Testis (tissue), 3 donors: Measurements from ENCODE around the gene TBC1D5. TPM values are rescaled to one million over a fixed set of nuclear protein-coding genes. Genes with fewer than 3 reads are reported as not detected.

Experiments
- DNase-seq: peaks from one replicate; pipeline ENCODE4 v3.0.0-alpha.2; 2019
- H3K27ac ChIP-seq, 2 donors: fragments of 200-600 bp; sonication (generic); one replicate each; pipeline ENCODE4 v1.5.1; 2019
- H3K27me3 ChIP-seq: fragments of 200-600 bp; sonication (generic); one replicate; pipeline ENCODE4 v1.5.1; 2019
- H3K36me3 ChIP-seq: fragments of 200-600 bp; sonication (generic); one replicate; pipeline ENCODE4 v1.5.1; 2017; ENCODE audit warnings: low read depth; ENCODE audit errors: missing control alignments
- H3K4me1 ChIP-seq: fragments of 200-600 bp; sonication (generic); one replicate; pipeline ENCODE4 v1.5.1; 2019
- H3K4me3 ChIP-seq, 2 donors: fragments of 200-600 bp; sonication (generic); one replicate each; pipeline ENCODE4 v1.5.1; 2017 to 2019
- H3K9me3 ChIP-seq: fragments of 200-600 bp; sonication (generic); one replicate; pipeline ENCODE4 v1.5.1; 2017
- POLR2A ChIP-seq: fragments of 450-650 bp; IDR thresholded peaks from one replicate; pipeline ENCODE4 v1.6.1; 2017; ENCODE audit warnings: antibody characterized with exemption, mild to moderate bottlenecking, moderate library complexity
- WGBS, 2 donors: methylation state at CpG; one replicate each; pipeline ENCODE4 v1.1.5; 2018; 5-methylcytosine and 5-hydroxymethylcytosine counted together
- intact Hi-C: fragments of 100-400 bp; cut with DNase I; formaldehyde crosslinking; loops from one replicate; pipeline ENCODE4 v1.15.1; 2023; ENCODE audit warnings: low total_unique reads
- polyA plus RNA-seq: library from polyadenylated mRNA; stranded (reverse); fragments of 350-450 nt; fragmentation: Illumina TruSeq; extraction: RNeasy Lipid Tissue Mini Kit (QIAGEN cat#74804); gene quantifications from one replicate; pipeline ENCODE4 v1.2.3, GENCODE V29; 2014; ENCODE audit warnings: low read depth, low replicate concordance; ENCODE audit not compliant: insufficient read depth
- total RNA-seq, 2 donors: library from RNA; depleted of rRNA; stranded (reverse); fragments of >200 nt; gene quantifications; one replicate each; pipeline ENCODE4 v1.2.3, GENCODE V29; 2016
- TF ChIP-seq, protein P1 (sequence below), 3 experiments: fragments of 450-650 bp in 2 of 3; fragments of 200-600 bp in 1 of 3; sonication (generic) in 1 of 3; IDR thresholded peaks; one replicate each; pipeline ENCODE4 v1.5.1; 2016 to 2019; ENCODE audit warnings: antibody characterized with exemption in 3 of 3, mild to moderate bottlenecking in 2 of 3, moderate library complexity in 1 of 3

TBC1D5 gene
- total and polyA plus RNA-seq, 3 donors from 2014 or later = 47.8 to 98.1 (median 95.4) TPM

DNA sequence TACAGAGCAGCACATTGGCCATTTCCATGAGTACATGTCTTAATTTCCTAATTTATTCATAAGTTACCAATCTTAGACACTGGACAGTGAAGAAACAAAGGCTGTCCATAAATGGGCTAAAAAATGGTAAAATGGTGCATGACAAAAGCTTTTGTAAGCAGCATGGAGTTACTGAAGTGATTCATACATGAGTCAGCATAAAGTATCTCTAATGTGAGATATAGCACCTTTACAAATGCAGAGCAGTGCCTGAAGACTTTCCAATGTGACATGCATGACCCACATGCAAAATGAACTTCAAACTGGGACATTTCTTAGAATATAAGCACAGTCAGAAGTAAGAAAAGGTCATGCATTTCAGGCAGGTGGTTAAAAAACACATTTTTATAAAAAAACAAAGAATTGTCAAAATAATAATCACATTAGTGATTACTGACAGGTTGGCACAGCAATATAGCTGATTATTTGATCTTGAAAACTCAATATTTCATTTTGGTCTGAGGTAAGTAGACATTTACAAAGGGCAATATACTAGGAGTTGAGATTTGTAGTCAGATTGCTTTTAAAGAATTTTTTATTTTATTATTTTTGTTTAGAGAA is 558.4 kb downstream of the TBC1D5 start:
- TF ChIP-seq, protein P1, sequence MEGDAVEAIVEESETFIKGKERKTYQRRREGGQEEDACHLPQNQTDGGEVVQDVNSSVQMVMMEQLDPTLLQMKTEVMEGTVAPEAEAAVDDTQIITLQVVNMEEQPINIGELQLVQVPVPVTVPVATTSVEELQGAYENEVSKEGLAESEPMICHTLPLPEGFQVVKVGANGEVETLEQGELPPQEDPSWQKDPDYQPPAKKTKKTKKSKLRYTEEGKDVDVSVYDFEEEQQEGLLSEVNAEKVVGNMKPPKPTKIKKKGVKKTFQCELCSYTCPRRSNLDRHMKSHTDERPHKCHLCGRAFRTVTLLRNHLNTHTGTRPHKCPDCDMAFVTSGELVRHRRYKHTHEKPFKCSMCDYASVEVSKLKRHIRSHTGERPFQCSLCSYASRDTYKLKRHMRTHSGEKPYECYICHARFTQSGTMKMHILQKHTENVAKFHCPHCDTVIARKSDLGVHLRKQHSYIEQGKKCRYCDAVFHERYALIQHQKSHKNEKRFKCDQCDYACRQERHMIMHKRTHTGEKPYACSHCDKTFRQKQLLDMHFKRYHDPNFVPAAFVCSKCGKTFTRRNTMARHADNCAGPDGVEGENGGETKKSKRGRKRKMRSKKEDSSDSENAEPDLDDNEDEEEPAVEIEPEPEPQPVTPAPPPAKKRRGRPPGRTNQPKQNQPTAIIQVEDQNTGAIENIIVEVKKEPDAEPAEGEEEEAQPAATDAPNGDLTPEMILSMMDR (IDR thresholded peaks at IDR 0.05) = no peak
- TF ChIP-seq POLR2A = no peak
- H3K27me3 ChIP-seq = no peaks in the 10 kb centered on the region
- H3K27ac ChIP-seq = no peak overlapping the region
- no peaks in the 10 kb centered on the region for H3K4me1 ChIP-seq
- no peaks in the 10 kb centered on the region for H3K9me3 ChIP-seq
- intact Hi-C loops = no loop called here
- H3K4me3 ChIP-seq = no peak overlapping the region
- H3K36me3 ChIP-seq = no peaks in the 10 kb centered on the region
- no peak for DNase-seq

DNA sequence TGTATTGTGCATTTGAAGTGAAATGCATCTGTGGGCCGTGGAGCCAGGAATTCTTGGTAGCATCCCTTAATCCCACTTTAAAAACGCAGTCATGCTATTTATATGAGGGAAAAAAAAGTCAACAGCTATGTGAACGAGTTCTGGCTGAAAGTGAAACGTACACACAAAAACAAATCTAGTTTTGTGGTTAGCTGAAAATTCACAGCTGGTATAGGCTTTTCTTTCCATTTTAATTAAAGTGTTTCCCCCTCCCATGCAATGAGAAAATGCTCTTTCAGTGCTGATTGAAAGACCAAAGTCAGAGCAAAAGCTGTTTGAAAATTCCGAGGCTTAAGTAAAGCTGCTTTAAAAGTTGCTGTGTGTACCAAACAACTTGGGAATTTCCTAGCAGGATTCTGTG is 560.3 kb downstream of the TBC1D5 start:
- intact Hi-C loops = no loop called here
- no peaks in the 10 kb centered on the region for H3K27me3 ChIP-seq
- H3K4me3 ChIP-seq = no peak overlapping the region
- H3K9me3 ChIP-seq = no peaks in the 10 kb centered on the region
- no peak for DNase-seq
- no peaks in the 10 kb centered on the region for H3K36me3 ChIP-seq
- 45 to 59% methylated on average over 5 of the region's 5 CpGs for WGBS, 2 donors
- no peaks in the 10 kb centered on the region for H3K4me1 ChIP-seq
- H3K27ac ChIP-seq = no peak overlapping the region
- TF ChIP-seq, protein P1 (IDR thresholded peaks at IDR 0.05) = no peak
- TF ChIP-seq POLR2A = no peak

GRCh38 chr3:17181413-17181907 is 561.0 kb downstream of the TBC1D5 start:
- intact Hi-C loops = no loop called here
- 90 to 100% methylated on average over 2 of the region's 2 CpGs for WGBS, 2 donors
- Histone ChIP-seq H3K4me1 (no peaks in the 10 kb centered on the region), H3K27me3 (no peaks in the 10 kb centered on the region), H3K27ac (no peak overlapping the region), H3K36me3 (no peaks in the 10 kb centered on the region), H3K4me3 (no peak overlapping the region), H3K9me3 (no peaks in the 10 kb centered on the region)
- DNase-seq = no peak
- TF ChIP-seq, protein P1 (IDR thresholded peaks at IDR 0.05) = no peak
- TF ChIP-seq POLR2A = no peak

DNA sequence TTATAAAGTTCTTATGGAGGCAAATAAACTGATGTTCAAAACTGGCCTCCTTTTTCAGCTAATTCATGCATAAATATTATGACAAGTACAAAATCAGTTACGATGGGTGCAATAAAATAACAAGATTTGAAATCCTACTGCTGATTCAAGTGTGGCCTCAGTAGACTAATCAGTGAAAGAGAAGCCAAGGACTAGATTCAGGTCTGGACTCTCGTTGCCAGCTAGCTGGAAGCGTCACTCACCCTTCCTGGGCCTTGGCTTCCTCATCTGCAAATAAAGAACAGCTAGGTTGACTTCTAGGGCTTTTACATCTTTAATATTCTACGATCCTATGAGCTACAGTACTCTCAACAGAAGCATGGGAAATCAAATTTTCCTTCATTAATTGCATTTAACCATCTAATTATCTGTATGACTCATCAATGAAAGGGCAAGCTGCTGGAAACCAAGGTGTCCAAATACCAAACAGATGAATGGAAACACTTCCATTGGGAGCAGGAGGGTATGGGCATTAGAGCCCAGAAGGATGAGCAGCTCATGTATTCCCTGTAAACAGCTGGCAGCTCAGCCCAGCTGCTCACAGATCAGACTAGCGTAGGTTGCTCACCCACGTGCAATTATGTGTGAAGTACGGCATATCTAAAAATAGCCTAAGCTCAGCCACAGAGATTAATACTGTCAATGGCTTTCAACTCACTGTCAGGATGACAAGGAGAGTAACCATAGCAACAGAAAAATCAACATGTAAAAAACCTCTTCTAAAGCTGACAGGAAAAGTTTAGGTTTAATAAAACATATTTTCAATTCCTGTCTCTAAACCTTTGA is 562.8 kb downstream of the TBC1D5 start:
- no peaks in the 10 kb centered on the region for H3K36me3 ChIP-seq
- no peak overlapping the region for H3K27ac ChIP-seq
- H3K4me1 ChIP-seq = no peaks in the 10 kb centered on the region
- 80 to 90% methylated on average over 7 of the region's 7 CpGs for WGBS, 2 donors
- no peaks in the 10 kb centered on the region for H3K9me3 ChIP-seq
- DNase-seq = no peak
- H3K27me3 ChIP-seq = no peaks in the 10 kb centered on the region
- H3K4me3 ChIP-seq = no peak overlapping the region
- intact Hi-C loops = no loop called here
- TF ChIP-seq, protein P1 (IDR thresholded peaks at IDR 0.05) = no peak
- no peak for TF ChIP-seq POLR2A
